GM19395 (cell line): ENCODE data around the gene SAP130.
"Not testable (repeated sequence)": the region's sequence is repeated elsewhere in the genome, so short reads cannot be mapped to it uniquely, and the experiment has no call there.

ENCODE experiments used
- ATAC-seq: cut with Tn5 transposase; IDR thresholded peaks from one replicate; pipeline ENCODE4 v1.9.1; 2021; ENCODE audit warnings: mild to moderate bottlenecking, moderate library complexity; ENCODE audit not compliant: unreplicated experiment

The SAP130 gene

GRCh38 chr2:127953849-127954248 lies 74.0 kb downstream of the SAP130 start:
- no peak for ATAC-seq

GRCh38 chr2:127953128-127953718 lies 74.6 kb downstream of the SAP130 start:
- ATAC-seq, result no peak

- no peak for ATAC-seq
Observed at GRCh38 chr2:127951026-127951425, 76.8 kb downstream of the SAP130 start.

- ATAC-seq, result no peak
Observed at GRCh38 chr2:127950264-127950663, 77.6 kb downstream of the SAP130 start.

- ATAC-seq, result no peak
Observed at GRCh38 chr2:127945281-127945680, 82.6 kb downstream of the SAP130 start.

- ATAC-seq, result no peak
Observed at GRCh38 chr2:127943186-127943585, 84.7 kb downstream of the SAP130 start.

- ATAC-seq, result no peak
Observed at GRCh38 chr2:127942002-127942401, 85.9 kb downstream of the SAP130 start.

- no peak for ATAC-seq
Observed at GRCh38 chr2:127941461-127941860, 86.4 kb downstream of the SAP130 start.

GRCh38 chr2:127940641-127941040 lies 87.2 kb downstream of the SAP130 start:
- ATAC-seq, result no peak

- ATAC-seq, result no peak
Observed at GRCh38 chr2:127935337-127935736, 92.5 kb downstream of the SAP130 start.

GRCh38 chr2:127932199-127932876 lies 95.5 kb downstream of the SAP130 start:
- ATAC-seq, result no peak

- no peak for ATAC-seq
Observed at GRCh38 chr2:127929449-127929848, 98.4 kb downstream of the SAP130 start.

GRCh38 chr2:127927384-127927783 lies 100.5 kb downstream of the SAP130 start:
- no peak for ATAC-seq

- ATAC-seq, result no peak
Observed at GRCh38 chr2:127917916-127918315, 109.9 kb downstream of the SAP130 start.

- ATAC-seq, result no peak
Observed at GRCh38 chr2:127913808-127914457, 113.9 kb downstream of the SAP130 start.

GRCh38 chr2:127911737-127912136 lies 116.1 kb downstream of the SAP130 start:
- no peak for ATAC-seq

- no peak for ATAC-seq
Observed at GRCh38 chr2:127910415-127910814, 117.4 kb downstream of the SAP130 start.

GRCh38 chr2:127909019-127909418 lies 118.8 kb downstream of the SAP130 start:
- no peak for ATAC-seq

GRCh38 chr2:127907733-127908400 lies 120.0 kb downstream of the SAP130 start:
- not testable (repeated sequence) for ATAC-seq

- ATAC-seq, result no peak
Observed at GRCh38 chr2:127906206-127906926, 121.5 kb downstream of the SAP130 start.
